A673 (cell line): Measurements from ENCODE around the gene GLT6D1. TPM values are rescaled to one million over a fixed set of nuclear protein-coding genes. Genes with fewer than 3 reads are reported as not detected.
"Not testable (repeated sequence)": the region's sequence is repeated elsewhere in the genome, so short reads cannot be mapped to it uniquely, and the experiment has no call there.

ENCODE experiments used
- BruUV-seq: library from RNA; stranded (reverse); fragments of 400-500 nt; replicated peaks from 2 replicates; lab custom pipeline; 2021; lab: Mats Ljungman, UMichigan
- CTCF ChIA-PET: fragments of 300-600 bp; sonication (Branson Sonifier 250); formaldehyde crosslinking; loops from one replicate; lab custom pipeline; 2022; ENCODE audit warnings: antibody characterized with exemption; lab: Charles Lee
- POLR2A ChIA-PET: fragments of 300-600 bp; sonication (Branson Sonifier 250); formaldehyde crosslinking; loops from one replicate; lab custom pipeline; 2022; ENCODE audit warnings: antibody characterized with exemption; ENCODE audit not compliant: low non-redundant PET; lab: Charles Lee
- DNase-seq: peaks from one replicate; pipeline ENCODE4 v3.0.0-alpha.2; 2015; ENCODE audit warnings: low spot score
- H3K27ac ChIP-seq: fragments of 200-600 bp; sonication (generic); 2 replicates; pipeline ENCODE4 v1.5.1; 2016; ENCODE audit warnings: mixed run types, low read depth, mild to moderate bottlenecking, mixed read lengths, antibody characterized with exemption, low read length; ENCODE audit not compliant: poor library complexity, severe bottlenecking
- H3K27me3 ChIP-seq: fragments of 200-600 bp; sonication (generic); replicated peaks from 2 replicates; pipeline ENCODE4 v1.6.1; 2017; ENCODE audit warnings: mixed run types, low read depth, mild to moderate bottlenecking, mixed read lengths, antibody characterized with exemption, low read length; ENCODE audit not compliant: insufficient read depth, poor library complexity
- H3K36me3 ChIP-seq: fragments of 200-600 bp; sonication (generic); 2 replicates; pipeline ENCODE4 v1.6.1; 2016; ENCODE audit warnings: mixed run types, mild to moderate bottlenecking, mixed read lengths, antibody characterized with exemption, low read length; ENCODE audit not compliant: insufficient read depth, poor library complexity, severe bottlenecking
- H3K4me1 ChIP-seq: fragments of 200-600 bp; sonication (generic); 2 replicates; pipeline ENCODE4 v1.6.1; 2017; ENCODE audit warnings: mixed run types, mild to moderate bottlenecking, mixed read lengths, antibody characterized with exemption, low read length; ENCODE audit not compliant: insufficient read depth, poor library complexity, severe bottlenecking
- H3K4me3 ChIP-seq: fragments of 200-600 bp; sonication (generic); 2 replicates; pipeline ENCODE4 v1.5.1; 2016; ENCODE audit warnings: low read depth, mixed run types, mild to moderate bottlenecking, mixed read lengths, low read length; ENCODE audit not compliant: poor library complexity, severe bottlenecking
- H3K9me3 ChIP-seq: fragments of 200-600 bp; sonication (generic); 2 replicates; pipeline ENCODE4 v1.6.1; 2016; ENCODE audit warnings: mixed run types, low read depth, mild to moderate bottlenecking, mixed read lengths, antibody characterized with exemption, low read length; ENCODE audit not compliant: poor library complexity, severe bottlenecking
- EZH2 ChIP-seq: fragments of 200-600 bp; sonication (generic); IDR thresholded peaks from 2 replicates; pipeline ENCODE4 v1.6.1; 2017; ENCODE audit warnings: borderline replicate concordance, low read depth, mild to moderate bottlenecking, mixed read lengths, antibody characterized with exemption, low read length; ENCODE audit not compliant: poor library complexity, severe bottlenecking
- intact Hi-C: fragments of 100-400 bp; cut with micrococcal nuclease; formaldehyde crosslinking; loops from one replicate; pipeline ENCODE4 v1.10.0; 2022; ENCODE audit not compliant: unreplicated experiment
- total RNA-seq: library from RNA; stranded (reverse); gene quantifications from 2 replicates; pipeline ENCODE4 v1.2.3, GENCODE V29; 2021
- TF ChIP-seq, protein P1 (sequence below): fragments of 300-800, 200-600 bp; sonication (generic); conservative IDR thresholded peaks from 2 replicates; pipeline ENCODE4 v1.5.1; 2017; ENCODE audit warnings: low read depth, mild to moderate bottlenecking, antibody characterized with exemption, low read length, moderate library complexity, mixed read lengths

Gene GLT6D1
- total RNA-seq, 1 experiment from 2014 or later, result not detected

DNA sequence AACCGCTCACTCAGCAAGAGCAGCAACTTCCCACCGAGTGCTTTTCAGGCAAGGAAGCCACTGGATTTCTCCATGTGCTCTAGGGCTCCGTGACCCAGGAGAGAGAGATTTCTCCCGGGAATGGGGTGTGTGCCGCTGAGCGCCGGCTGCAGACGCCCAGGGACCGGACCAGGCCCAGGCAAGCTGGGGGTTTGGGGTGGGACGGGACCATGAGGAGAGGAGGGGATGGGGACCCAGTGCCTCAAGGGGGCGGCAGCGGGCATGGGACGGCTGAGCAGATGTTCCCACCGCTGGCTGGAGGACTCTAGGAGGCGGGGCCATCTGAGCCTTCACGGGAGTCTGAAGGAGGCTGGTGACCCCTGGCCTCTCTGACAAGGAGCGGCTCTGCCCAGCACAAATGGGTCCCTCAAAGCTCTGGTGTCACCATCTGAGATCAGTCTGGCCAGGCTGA, 32.3 kb upstream of the GLT6D1 start:
- TF ChIP-seq EZH2, result no peak
- TF ChIP-seq, protein P1, sequence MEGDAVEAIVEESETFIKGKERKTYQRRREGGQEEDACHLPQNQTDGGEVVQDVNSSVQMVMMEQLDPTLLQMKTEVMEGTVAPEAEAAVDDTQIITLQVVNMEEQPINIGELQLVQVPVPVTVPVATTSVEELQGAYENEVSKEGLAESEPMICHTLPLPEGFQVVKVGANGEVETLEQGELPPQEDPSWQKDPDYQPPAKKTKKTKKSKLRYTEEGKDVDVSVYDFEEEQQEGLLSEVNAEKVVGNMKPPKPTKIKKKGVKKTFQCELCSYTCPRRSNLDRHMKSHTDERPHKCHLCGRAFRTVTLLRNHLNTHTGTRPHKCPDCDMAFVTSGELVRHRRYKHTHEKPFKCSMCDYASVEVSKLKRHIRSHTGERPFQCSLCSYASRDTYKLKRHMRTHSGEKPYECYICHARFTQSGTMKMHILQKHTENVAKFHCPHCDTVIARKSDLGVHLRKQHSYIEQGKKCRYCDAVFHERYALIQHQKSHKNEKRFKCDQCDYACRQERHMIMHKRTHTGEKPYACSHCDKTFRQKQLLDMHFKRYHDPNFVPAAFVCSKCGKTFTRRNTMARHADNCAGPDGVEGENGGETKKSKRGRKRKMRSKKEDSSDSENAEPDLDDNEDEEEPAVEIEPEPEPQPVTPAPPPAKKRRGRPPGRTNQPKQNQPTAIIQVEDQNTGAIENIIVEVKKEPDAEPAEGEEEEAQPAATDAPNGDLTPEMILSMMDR, result peak; percentile 35; the same call in 1 of the 2 replicates
- intact Hi-C loops, result no loop called here
- BruUV-seq, result no TSS peak
- Histone ChIP-seq H3K27me3 (peaks cover 8% of the 10 kb centered on the region), H3K4me1 (no peaks in the 10 kb centered on the region), H3K9me3 (no peaks in the 10 kb centered on the region), H3K27ac (no peak overlapping the region), H3K36me3 (no peaks in the 10 kb centered on the region), H3K4me3 (no peak overlapping the region)
- ChIA-PET POLR2A (no interaction called here), CTCF (no interaction called here)
- no peak for DNase-seq

DNA sequence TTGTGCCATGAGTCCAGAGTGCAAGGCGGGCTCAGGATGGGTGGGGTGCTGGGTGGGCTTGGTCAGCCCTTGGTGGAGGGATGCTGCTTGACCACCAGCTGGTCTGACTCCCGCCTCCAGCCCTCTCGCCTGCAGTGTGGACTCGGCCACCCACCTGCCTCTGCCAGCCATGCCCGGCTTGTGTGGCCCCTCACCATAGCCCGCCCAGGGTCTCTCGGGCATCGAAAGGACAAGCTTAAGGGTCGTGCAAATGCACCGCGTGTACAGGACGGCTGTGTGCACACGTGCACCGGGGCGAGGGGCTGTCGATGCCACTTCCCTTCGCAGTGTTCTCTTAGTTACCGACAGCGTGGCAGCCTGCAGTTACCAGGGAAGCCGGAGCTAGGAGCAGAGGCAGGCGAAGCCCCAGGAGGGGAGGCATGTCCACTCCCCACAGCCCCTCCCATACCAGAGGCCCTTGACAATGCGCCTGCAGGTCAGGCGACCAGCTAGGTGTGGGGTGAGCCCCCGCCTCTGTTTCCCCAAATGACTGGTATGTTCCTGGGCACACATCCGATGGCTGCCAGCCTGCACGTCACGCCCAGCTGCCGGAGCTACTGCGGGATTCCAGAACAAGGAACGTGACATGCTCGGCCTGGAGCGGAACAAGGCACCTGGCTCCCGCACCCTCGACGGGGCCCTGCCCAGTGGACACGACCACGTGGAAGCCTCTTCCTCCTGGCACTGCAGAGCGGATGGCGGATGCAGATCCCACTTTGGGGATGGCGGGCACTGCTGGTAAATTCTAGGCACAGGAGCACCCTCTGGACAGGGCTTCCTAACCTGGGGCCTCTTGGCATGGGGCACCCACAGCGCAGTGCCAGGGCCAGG, 31.6 kb upstream of the GLT6D1 start:
- H3K27ac ChIP-seq, result no peak overlapping the region
- intact Hi-C loops, result no loop called here
- POLR2A ChIA-PET, result no interaction called here
- no peak overlapping the region for H3K4me3 ChIP-seq
- TF ChIP-seq, protein P1, result no peak
- TF ChIP-seq EZH2, result no peak
- H3K4me1 ChIP-seq, result no peaks in the 10 kb centered on the region
- no peak for DNase-seq
- H3K27me3 ChIP-seq, result peaks cover 8% of the 10 kb centered on the region
- BruUV-seq, result no TSS peak
- H3K36me3 ChIP-seq, result no peaks in the 10 kb centered on the region
- H3K9me3 ChIP-seq, result no peaks in the 10 kb centered on the region
- CTCF ChIA-PET, result no interaction called here

DNA sequence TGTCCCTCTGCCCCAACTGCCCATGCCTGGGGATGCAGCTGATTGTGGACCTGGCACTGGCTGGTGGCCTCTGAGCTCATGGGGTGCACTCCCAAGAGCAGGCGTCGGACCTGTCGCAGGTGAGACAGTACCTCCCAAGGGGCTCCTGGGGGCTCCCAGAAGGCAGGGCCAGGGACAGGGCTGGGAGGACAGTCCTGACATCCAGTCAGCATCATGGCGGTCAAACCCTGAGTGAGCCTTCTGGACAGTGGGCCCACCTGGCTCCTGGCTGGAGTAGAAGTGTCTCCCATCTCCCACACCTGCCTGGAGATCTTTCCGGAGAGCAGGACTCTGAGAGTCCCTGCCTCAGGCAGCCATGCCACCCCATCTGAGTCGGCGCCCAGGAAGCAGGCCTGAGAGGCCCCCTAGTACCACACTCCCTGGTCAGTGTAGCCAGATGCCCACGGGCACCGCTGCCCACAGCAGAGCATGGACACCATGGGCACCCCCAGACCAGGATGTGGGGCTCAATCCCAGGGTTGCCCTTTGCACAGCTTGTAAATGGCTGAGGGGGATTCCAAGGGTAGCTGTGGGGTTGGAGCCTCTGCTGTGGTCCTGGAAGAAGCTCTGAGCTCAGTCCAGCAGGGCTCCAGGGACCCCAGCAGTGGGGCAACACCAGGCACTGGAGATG, 30.4 kb upstream of the GLT6D1 start:
- intact Hi-C loops, result no loop called here
- DNase-seq, result no peak
- POLR2A ChIA-PET, result no interaction called here
- no peak overlapping the region for H3K4me3 ChIP-seq
- CTCF ChIA-PET, result no interaction called here
- no TSS peak for BruUV-seq
- H3K9me3 ChIP-seq, result no peaks in the 10 kb centered on the region
- no peaks in the 10 kb centered on the region for H3K36me3 ChIP-seq
- peaks cover 8% of the 10 kb centered on the region for H3K27me3 ChIP-seq
- no peak for TF ChIP-seq EZH2
- TF ChIP-seq, protein P1, result no peak
- no peaks in the 10 kb centered on the region for H3K4me1 ChIP-seq
- no peak overlapping the region for H3K27ac ChIP-seq

DNA sequence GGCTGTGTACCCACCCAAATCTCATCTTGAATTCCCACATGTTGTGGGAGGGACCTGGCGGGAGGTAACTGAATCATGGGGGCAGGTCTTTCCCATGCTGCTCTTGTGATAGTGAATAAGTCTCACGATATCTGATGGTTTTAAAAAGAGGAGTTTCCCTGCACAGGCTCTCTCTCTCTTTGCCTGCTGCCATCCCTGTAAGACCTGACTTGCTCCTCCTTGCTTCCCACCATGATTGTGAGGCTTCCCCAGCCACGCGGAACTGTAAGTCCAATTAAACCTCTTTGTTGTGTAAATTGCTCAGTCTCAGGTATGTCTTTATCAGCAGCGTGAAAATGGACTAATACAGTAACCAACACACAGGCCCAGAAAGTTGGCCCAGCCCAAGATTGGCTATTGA, 29.7 kb upstream of the GLT6D1 start:
- H3K9me3 ChIP-seq, H3K4me1 ChIP-seq, DNase-seq, CTCF ChIA-PET, H3K36me3 ChIP-seq, POLR2A ChIA-PET, H3K27ac ChIP-seq, BruUV-seq, H3K27me3 ChIP-seq, intact Hi-C loops, H3K4me3 ChIP-seq: not testable (repeated sequence)
